Lung (tissue), 12 donors: ENCODE measurements around the gene CABP4. TPM values are rescaled to one million over a fixed set of nuclear protein-coding genes. Genes with fewer than 3 reads are reported as not detected.

ENCODE experiments used
- ATAC-seq: fragments of 200-7000 bp; cut with Tn5 transposase; one replicate; pipeline ENCODE4 v1.9.1; 2020; ENCODE audit warnings: moderate number of reproducible peaks; ENCODE audit not compliant: insufficient read depth, low FRiP score
- DNase-seq, 3 donors: peaks; one replicate each; pipeline ENCODE4 v3.0.0-alpha.2; 2013 to 2017
- H3K27ac ChIP-seq, 2 donors: one replicate each; pipeline ENCODE4 v1.5.1; 2013; ENCODE audit warnings: mild to moderate bottlenecking in 2 of 2, moderate library complexity in 2 of 2, control low read depth in 1 of 2, inconsistent platforms in 1 of 2, low read depth in 1 of 2, low read length in 1 of 2
- H3K27me3 ChIP-seq, 3 donors: one replicate each; pipeline ENCODE4 v1.5.1; 2013; ENCODE audit warnings: low read length in 2 of 3; ENCODE audit not compliant: control insufficient read depth in 3 of 3, insufficient read depth in 3 of 3
- H3K36me3 ChIP-seq, 4 donors: one replicate each; pipeline ENCODE4 v1.5.1; 2013; ENCODE audit warnings: low read length in 4 of 4, mild to moderate bottlenecking in 1 of 4, moderate library complexity in 1 of 4; ENCODE audit not compliant: control insufficient read depth in 4 of 4, insufficient read depth in 4 of 4
- H3K4me1 ChIP-seq, 5 donors: one replicate each; pipeline ENCODE4 v1.5.1; 2013; ENCODE audit warnings: low read length in 5 of 5, mild to moderate bottlenecking in 2 of 5, moderate library complexity in 1 of 5; ENCODE audit not compliant: control insufficient read depth in 5 of 5, insufficient read depth in 5 of 5
- H3K4me3 ChIP-seq: one replicate; pipeline ENCODE4 v1.5.1; 2013; ENCODE audit warnings: mild to moderate bottlenecking, control low read depth, moderate library complexity
- H3K9ac ChIP-seq, 2 donors: one replicate each; pipeline ENCODE4 v1.5.1; 2013; ENCODE audit warnings: low read length in 2 of 2, control low read depth in 1 of 2; ENCODE audit not compliant: insufficient read depth in 1 of 2
- H3K9me3 ChIP-seq, 4 donors: one replicate each; pipeline ENCODE4 v1.5.1; 2013; ENCODE audit warnings: low read length in 3 of 4, mild to moderate bottlenecking in 1 of 4, moderate library complexity in 1 of 4; ENCODE audit not compliant: control insufficient read depth in 4 of 4, insufficient read depth in 3 of 4
- WGBS, 2 donors: extraction: QIAGEN DNeasy Blood & Tissue Kit; methylation state at CpG; one replicate each; pipeline ENCODE4 v1.1.7; 2013; 5-methylcytosine and 5-hydroxymethylcytosine counted together
- polyA plus RNA-seq, 2 donors: library from polyadenylated mRNA; stranded (reverse); fragments of 200-250 nt; gene quantifications; one replicate each; pipeline ENCODE4 v1.2.1, GENCODE V29; 2013
- total RNA-seq, 2 donors: library from RNA; depleted of rRNA in 1 of 2; stranded (reverse); fragments of >200 nt in 1 of 2; gene quantifications; one replicate each; pipeline ENCODE4 v1.2.1, GENCODE V29; 2014 to 2021
- TF ChIP-seq, protein P1 (sequence below): IDR thresholded peaks from 2 replicates; pipeline ENCODE4 v1.5.1; 2012; ENCODE audit warnings: mild to moderate bottlenecking; ENCODE audit errors: control extremely low read depth, extremely low read depth
- donor health status: control.
- donor health status: control.
- donor health status: Bipolar disorder and iron deficiency.
- donor health status: healthy.
- donor health status: DM: yes; HTN: yes; CAD: no.

Gene CABP4
- total and polyA plus RNA-seq, 4 donors: 0.96 to 5.3 (median 2.3) TPM

DNA sequence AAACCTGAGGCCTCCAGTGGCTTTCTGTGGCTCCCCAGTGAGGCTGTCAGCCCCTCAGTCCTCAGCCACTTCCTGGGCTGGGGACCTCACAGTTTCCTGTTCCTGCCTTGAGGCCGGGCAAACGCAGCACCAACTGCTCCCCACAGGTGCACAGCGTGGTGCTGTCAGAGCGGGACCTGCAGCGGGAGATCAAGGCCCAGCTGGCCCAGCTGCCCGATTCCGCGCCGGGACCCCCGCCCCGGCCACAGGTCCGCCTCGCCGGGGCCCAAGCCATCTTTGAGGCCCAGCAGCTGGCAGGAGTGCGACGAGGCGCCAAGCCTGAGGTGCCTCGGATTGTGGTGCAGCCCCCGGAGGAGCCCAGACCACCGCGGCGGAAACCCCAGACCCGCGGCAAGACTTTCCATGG is 45.9 kb upstream of the CABP4 start:
- H3K27me3 ChIP-seq: peaks cover 0 to 3% (median 0%) of the 10 kb centered on the region in 3 donors
- H3K27ac ChIP-seq: no peak overlapping the region

DNA sequence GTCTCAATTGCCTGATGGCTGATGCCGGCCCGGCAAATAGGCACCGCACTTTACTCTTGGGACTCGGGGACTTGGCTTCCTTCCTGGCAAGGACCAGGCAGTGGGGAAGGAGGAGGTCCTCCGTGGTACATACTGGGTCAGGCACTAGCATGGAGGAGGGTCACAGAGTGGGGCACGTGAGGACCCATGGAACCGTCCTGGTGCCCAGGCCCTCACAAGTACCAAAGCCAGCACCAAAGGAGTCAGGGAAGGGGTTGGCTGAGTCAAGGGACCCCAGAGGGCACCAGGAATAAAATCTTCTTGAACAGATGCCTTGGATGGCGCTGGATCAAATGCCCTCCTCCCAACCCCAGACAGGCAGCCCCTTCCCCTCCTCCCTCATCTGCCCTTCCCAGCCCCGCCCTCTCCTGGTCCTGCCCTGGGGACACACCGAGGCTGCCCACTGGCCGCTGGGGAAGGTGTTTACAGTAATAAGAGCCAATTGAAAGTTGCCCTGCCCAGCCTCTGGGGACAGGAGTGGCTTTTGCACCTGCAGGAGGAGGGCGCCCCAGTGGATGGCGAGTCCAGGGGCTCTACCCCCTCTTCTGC is 45.3 kb upstream of the CABP4 start:
- no peak overlapping the region for H3K27ac ChIP-seq
- no peak for DNase-seq
- H3K36me3 ChIP-seq: no peaks in the 10 kb centered on the region
- H3K4me1 ChIP-seq: peaks cover 0 to 6% (median 0%) of the 10 kb centered on the region in 5 donors
- H3K27me3 ChIP-seq: peaks cover 0 to 3% (median 0%) of the 10 kb centered on the region in 3 donors
- TF ChIP-seq, protein P1, sequence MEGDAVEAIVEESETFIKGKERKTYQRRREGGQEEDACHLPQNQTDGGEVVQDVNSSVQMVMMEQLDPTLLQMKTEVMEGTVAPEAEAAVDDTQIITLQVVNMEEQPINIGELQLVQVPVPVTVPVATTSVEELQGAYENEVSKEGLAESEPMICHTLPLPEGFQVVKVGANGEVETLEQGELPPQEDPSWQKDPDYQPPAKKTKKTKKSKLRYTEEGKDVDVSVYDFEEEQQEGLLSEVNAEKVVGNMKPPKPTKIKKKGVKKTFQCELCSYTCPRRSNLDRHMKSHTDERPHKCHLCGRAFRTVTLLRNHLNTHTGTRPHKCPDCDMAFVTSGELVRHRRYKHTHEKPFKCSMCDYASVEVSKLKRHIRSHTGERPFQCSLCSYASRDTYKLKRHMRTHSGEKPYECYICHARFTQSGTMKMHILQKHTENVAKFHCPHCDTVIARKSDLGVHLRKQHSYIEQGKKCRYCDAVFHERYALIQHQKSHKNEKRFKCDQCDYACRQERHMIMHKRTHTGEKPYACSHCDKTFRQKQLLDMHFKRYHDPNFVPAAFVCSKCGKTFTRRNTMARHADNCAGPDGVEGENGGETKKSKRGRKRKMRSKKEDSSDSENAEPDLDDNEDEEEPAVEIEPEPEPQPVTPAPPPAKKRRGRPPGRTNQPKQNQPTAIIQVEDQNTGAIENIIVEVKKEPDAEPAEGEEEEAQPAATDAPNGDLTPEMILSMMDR: no peak
- H3K9ac ChIP-seq: no peak overlapping the region
- WGBS, 2 donors: 29 to 39% methylated on average over 12 to 13 of the region's 13 CpGs
- H3K4me3 ChIP-seq: no peak overlapping the region
- no peak for ATAC-seq
- no peaks in the 10 kb centered on the region for H3K9me3 ChIP-seq

More for the DNA sequence above, 45.9 kb upstream of the CABP4 start:
- no peaks in the 10 kb centered on the region for H3K9me3 ChIP-seq
- no peak overlapping the region for H3K4me3 ChIP-seq
- H3K9ac ChIP-seq: no peak overlapping the region
- TF ChIP-seq, protein P1: no peak
- ATAC-seq: no peak
- WGBS, 2 donors: 30 to 58% methylated on average over 23 to 24 of the region's 24 CpGs
- no peak for DNase-seq
- H3K4me1 ChIP-seq: peaks cover 0 to 6% (median 0%) of the 10 kb centered on the region in 5 donors
- no peaks in the 10 kb centered on the region for H3K36me3 ChIP-seq

DNA sequence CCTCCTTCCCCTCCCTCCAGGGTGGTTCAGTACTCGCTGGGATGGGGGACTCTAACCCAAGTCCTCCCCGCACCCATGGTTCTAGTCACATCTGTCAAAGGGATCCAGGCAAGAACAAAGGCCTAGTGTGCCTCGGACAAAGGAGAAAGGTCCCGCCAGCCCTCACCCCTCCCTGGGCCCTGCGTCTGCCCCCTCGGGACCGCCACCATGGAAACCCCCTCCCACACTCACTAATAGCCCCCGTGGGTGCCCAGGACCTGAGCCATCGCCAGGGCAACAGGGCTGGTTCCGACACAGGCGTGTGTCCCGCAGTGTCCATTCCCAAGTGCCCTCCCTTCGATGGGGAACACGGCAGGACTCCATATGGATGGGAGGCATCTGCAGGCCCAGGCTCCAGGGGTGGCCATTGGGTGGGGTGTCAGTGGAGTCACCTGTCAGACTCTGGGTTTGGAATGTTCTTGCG is 44.8 kb upstream of the CABP4 start:
- Histone ChIP-seq H3K4me3 (no peak overlapping the region), H3K27me3 (peaks cover 0 to 3% (median 2%) of the 10 kb centered on the region in 3 donors), H3K9me3 (no peaks in the 10 kb centered on the region), H3K9ac (no peak overlapping the region), H3K36me3 (no peaks in the 10 kb centered on the region), H3K27ac (no peak overlapping the region), H3K4me1 (peaks cover 0 to 8% (median 0%) of the 10 kb centered on the region in 5 donors)
- no peak for DNase-seq
- no peak for ATAC-seq
- WGBS, 2 donors: 75 to 80% methylated on average over 15 of the region's 15 CpGs
- TF ChIP-seq, protein P1: no peak
